GM19452 (cell line): ENCODE measurements around the gene SIRT7.

Experiments used
- ATAC-seq: cut with Tn5 transposase; IDR thresholded peaks from one replicate; pipeline ENCODE4 v1.9.1; 2021; ENCODE audit not compliant: unreplicated experiment

Gene SIRT7

DNA sequence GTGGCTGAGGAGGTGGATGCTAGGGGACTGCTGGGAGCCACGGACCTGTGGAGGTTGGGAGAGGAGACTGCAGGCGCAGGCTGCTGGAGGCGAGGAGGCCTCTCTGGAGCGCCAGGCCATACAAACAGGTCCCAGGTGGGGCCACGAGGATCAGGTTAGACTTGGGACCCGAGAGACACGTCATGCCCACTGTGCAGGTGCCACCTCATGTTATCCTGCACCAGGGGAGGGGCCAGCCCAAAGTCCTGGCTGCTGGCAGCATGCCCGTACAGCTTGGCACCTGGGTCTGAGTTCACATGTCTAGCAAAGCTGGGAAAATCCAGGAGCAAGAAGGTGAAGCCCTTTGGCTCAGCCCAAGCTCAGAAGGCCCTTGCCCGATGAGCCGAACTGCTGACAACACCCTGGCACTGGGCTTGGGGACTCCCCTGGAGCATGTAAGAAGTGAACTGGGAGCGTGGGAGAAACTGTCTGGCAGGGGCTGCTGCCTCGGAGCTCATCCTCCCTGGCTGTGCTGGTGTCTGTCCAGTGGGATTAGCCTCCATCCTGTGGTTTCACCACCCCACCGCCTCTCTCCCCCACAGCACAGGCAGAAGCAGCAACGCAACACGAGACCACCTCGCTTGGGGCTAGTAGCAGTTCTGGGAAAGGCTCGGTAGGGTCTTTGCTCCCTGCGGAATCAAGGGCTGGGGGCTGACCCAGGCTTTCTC lies 52.1 kb downstream of the SIRT7 start:
- ATAC-seq: no peak

DNA sequence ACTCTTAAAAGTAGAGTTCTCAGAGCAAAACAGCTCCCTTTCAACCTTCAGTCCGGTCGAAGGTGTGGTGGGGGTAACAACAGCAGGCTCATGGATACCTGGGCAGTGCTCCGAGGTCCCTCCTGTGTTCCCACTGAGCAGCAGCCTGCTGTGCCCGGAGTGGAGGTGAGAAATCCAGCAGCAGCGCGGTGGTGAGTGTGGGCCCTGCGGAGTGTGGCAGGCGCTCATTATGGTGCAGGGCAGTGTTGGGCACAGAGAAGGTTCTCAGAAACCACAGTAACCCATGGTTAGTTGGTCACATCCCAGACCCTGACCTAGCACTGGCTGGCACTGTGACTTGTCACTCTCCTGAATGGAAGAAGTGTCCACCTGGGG lies 52.6 kb downstream of the SIRT7 start:
- ATAC-seq: no peak

DNA sequence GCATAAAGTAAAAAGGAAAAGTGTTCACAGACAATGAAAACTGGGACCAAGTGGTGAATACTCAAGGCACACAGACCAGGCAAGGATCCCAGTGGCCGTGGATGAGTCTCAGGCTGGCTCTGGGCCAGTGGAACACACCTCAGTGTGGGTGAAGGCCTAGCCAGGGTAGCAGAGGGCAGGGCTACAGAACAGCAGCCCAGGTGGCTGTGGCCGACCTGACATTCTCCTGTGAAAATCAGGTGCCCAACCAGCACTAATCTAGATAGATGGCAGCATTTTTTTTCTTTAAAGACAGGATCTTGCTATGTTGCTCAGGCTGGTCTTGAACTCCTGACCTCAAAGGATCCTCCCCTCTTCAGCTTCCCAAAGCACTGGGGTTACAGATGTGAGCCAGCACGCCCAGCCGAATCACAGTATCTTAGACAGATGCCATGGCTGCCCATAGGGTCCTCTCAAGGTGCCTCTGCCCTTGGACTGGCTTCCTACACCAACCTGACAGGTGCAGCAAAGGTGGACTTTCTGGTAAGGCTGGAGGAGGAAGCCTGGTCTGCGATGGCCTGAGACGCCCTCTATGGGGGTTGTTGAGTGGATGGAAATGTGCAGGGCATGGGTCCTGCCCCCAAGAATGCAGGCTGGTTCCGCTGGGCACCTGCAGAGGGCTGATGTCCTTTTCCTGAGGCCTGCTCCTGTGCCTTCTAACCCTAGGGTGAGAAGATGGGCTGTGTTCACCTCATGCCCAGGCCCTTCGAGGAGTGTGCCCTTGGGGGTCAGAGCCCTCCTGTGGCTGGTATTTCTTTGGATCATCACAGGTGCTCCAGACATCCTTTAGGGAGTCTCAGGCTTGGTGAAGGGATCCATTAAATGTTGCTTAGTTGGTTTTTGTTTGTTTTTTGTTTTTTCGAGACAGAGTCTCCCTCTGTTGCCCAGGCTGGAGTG lies 53.9 kb downstream of the SIRT7 start:
- no peak for ATAC-seq

DNA sequence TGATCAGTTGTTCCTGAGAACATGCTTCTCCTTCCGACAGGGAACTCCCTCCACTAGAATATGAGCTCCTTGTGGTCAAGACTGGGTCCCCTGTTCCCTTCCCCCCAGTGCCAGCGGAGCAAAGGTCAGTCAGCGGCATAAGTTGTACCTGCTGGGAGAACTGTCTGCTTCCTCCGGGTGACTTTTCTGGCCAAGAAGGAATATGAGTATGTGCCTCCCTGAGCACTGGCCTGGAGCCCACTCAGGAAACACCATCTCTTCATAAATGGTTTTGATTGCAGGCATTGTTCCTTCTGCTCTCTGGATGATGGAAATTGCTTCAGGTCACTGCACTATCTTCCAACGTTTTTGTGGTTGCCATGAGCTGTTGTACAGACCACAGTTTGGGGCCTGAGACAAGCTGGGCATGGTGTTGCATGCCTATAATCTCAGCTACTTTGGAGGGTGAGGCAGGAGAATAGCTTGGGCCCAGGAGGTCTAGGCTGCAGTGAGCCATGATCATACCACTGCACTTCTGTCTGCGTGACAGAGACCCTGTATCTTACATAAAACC lies 54.8 kb downstream of the SIRT7 start:
- ATAC-seq: no peak
